Measurements from ENCODE around the gene NFATC1.
"Not testable (repeated sequence)": the region's sequence is repeated elsewhere in the genome, so short reads cannot be mapped to it uniquely, and the experiment has no call there.

The NFATC1 gene

GRCh38 chr18:79480171-79481045 lies 84.7 kb downstream of the NFATC1 start:
- Histone ChIP-seq H3K27me3 (ENCODE audit: control insufficient read depth, insufficient read depth, low read length) (peaks cover 22% of the 10 kb centered on the region), H3K4me1 (ENCODE audit: control insufficient read depth, insufficient read depth, low read length) (peaks cover 13% of the 10 kb centered on the region), H3K9ac (ENCODE audit: low read depth, low read length) (no peak overlapping the region), H3K4me2 (ENCODE audit: low read length) (no peak overlapping the region), H3K9me3 (replicated peaks; ENCODE audit: low read length) (no peaks in the 10 kb centered on the region), H3K36me3 (ENCODE audit: insufficient read depth, low read length) (no peaks in the 10 kb centered on the region), H3K4me3 (ENCODE audit: low read length) (no peak overlapping the region)

- H3K4me2 ChIP-seq (ENCODE audit: low read length): no peak overlapping the region
Observed at GRCh38 chr18:79481046-79481790, 85.5 kb downstream of the NFATC1 start.

GRCh38 chr18:79483393-79483792 lies 87.7 kb downstream of the NFATC1 start:
- H3K36me3 ChIP-seq (ENCODE audit: insufficient read depth, low read length); H3K9me3 ChIP-seq (replicated peaks; ENCODE audit: low read length); H3K4me3 ChIP-seq (ENCODE audit: low read length): not testable (repeated sequence)

More at GRCh38 chr18:79481046-79481790, 85.5 kb downstream of the NFATC1 start:
- H3K9me3 ChIP-seq (replicated peaks; ENCODE audit: low read length): no peaks in the 10 kb centered on the region
- no peak overlapping the region for H3K9ac ChIP-seq (ENCODE audit: low read depth, low read length)
- H3K4me3 ChIP-seq (ENCODE audit: low read length): no peak overlapping the region
- H3K4me1 ChIP-seq (ENCODE audit: control insufficient read depth, insufficient read depth, low read length): peaks cover 21% of the 10 kb centered on the region
- no peaks in the 10 kb centered on the region for H3K36me3 ChIP-seq (ENCODE audit: insufficient read depth, low read length)
- H3K27me3 ChIP-seq (ENCODE audit: control insufficient read depth, insufficient read depth, low read length): peaks cover 22% of the 10 kb centered on the region

GRCh38 chr18:79483971-79484491 lies 88.3 kb downstream of the NFATC1 start:
- Histone ChIP-seq H3K9ac (ENCODE audit: low read depth, low read length) (peak overlapping the region; percentile 79), H3K36me3 (ENCODE audit: insufficient read depth, low read length) (no peaks in the 10 kb centered on the region), H3K4me3 (ENCODE audit: low read length) (no peak overlapping the region), H3K27me3 (ENCODE audit: control insufficient read depth, insufficient read depth, low read length) (peaks cover 22% of the 10 kb centered on the region), H3K4me1 (ENCODE audit: control insufficient read depth, insufficient read depth, low read length) (peaks cover 24% of the 10 kb centered on the region), H3K4me2 (ENCODE audit: low read length) (peak overlapping the region; percentile 85), H3K9me3 (replicated peaks; ENCODE audit: low read length) (no peaks in the 10 kb centered on the region)

More at GRCh38 chr18:79483393-79483792, 87.7 kb downstream of the NFATC1 start:
- not testable (repeated sequence) for H3K9ac ChIP-seq (ENCODE audit: low read depth, low read length); H3K4me2 ChIP-seq (ENCODE audit: low read length)
- Histone ChIP-seq H3K4me1 (ENCODE audit: control insufficient read depth, insufficient read depth, low read length) (peaks cover 24% of the 10 kb centered on the region), H3K27me3 (ENCODE audit: control insufficient read depth, insufficient read depth, low read length) (peaks cover 22% of the 10 kb centered on the region)

- Histone ChIP-seq H3K9ac (ENCODE audit: low read depth, low read length) (peak overlapping the region; percentile 79), H3K9me3 (replicated peaks; ENCODE audit: low read length) (no peaks in the 10 kb centered on the region), H3K36me3 (ENCODE audit: insufficient read depth, low read length) (no peaks in the 10 kb centered on the region), H3K27me3 (ENCODE audit: control insufficient read depth, insufficient read depth, low read length) (peaks cover 15% of the 10 kb centered on the region), H3K4me3 (ENCODE audit: low read length) (peak overlapping the region; percentile 64), H3K4me2 (ENCODE audit: low read length) (peak overlapping the region; percentile 85), H3K4me1 (ENCODE audit: control insufficient read depth, insufficient read depth, low read length) (peaks cover 24% of the 10 kb centered on the region)
Observed at GRCh38 chr18:79484661-79485621, 89.2 kb downstream of the NFATC1 start.

- Histone ChIP-seq H3K27me3 (ENCODE audit: control insufficient read depth, insufficient read depth, low read length) (peaks cover 6% of the 10 kb centered on the region), H3K9me3 (replicated peaks; ENCODE audit: low read length) (no peaks in the 10 kb centered on the region), H3K36me3 (ENCODE audit: insufficient read depth, low read length) (no peaks in the 10 kb centered on the region), H3K4me3 (ENCODE audit: low read length) (peak overlapping the region; percentile 64), H3K4me1 (ENCODE audit: control insufficient read depth, insufficient read depth, low read length) (peaks cover 24% of the 10 kb centered on the region), H3K9ac (ENCODE audit: low read depth, low read length) (peak overlapping the region; percentile 79), H3K4me2 (ENCODE audit: low read length) (peak overlapping the region; percentile 85)
Observed at GRCh38 chr18:79485788-79486355, 90.1 kb downstream of the NFATC1 start.

- Histone ChIP-seq H3K9me3 (replicated peaks; ENCODE audit: low read length) (no peaks in the 10 kb centered on the region), H3K4me2 (ENCODE audit: low read length) (peak overlapping the region; percentile 85), H3K4me3 (ENCODE audit: low read length) (no peak overlapping the region), H3K4me1 (ENCODE audit: control insufficient read depth, insufficient read depth, low read length) (peaks cover 24% of the 10 kb centered on the region), H3K36me3 (ENCODE audit: insufficient read depth, low read length) (no peaks in the 10 kb centered on the region), H3K9ac (ENCODE audit: low read depth, low read length) (peak overlapping the region; percentile 44), H3K27me3 (ENCODE audit: control insufficient read depth, insufficient read depth, low read length) (peaks cover under 1% of the 10 kb centered on the region)
Observed at GRCh38 chr18:79486356-79487182, 90.8 kb downstream of the NFATC1 start.

GRCh38 chr18:79487183-79487800 lies 91.6 kb downstream of the NFATC1 start:
- Histone ChIP-seq H3K9ac (ENCODE audit: low read depth, low read length) (no peak overlapping the region), H3K4me1 (ENCODE audit: control insufficient read depth, insufficient read depth, low read length) (peaks cover 24% of the 10 kb centered on the region), H3K27me3 (ENCODE audit: control insufficient read depth, insufficient read depth, low read length) (no peaks in the 10 kb centered on the region), H3K9me3 (replicated peaks; ENCODE audit: low read length) (no peaks in the 10 kb centered on the region), H3K4me2 (ENCODE audit: low read length) (no peak overlapping the region), H3K4me3 (ENCODE audit: low read length) (no peak overlapping the region), H3K36me3 (ENCODE audit: insufficient read depth, low read length) (no peaks in the 10 kb centered on the region)

GRCh38 chr18:79487801-79488201 lies 92.1 kb downstream of the NFATC1 start:
- H3K9me3 ChIP-seq (replicated peaks; ENCODE audit: low read length): no peaks in the 10 kb centered on the region
- H3K4me1 ChIP-seq (ENCODE audit: control insufficient read depth, insufficient read depth, low read length): peaks cover 24% of the 10 kb centered on the region
- H3K9ac ChIP-seq (ENCODE audit: low read depth, low read length): no peak overlapping the region
- no peak overlapping the region for H3K4me3 ChIP-seq (ENCODE audit: low read length)
- no peaks in the 10 kb centered on the region for H3K36me3 ChIP-seq (ENCODE audit: insufficient read depth, low read length)
- no peaks in the 10 kb centered on the region for H3K27me3 ChIP-seq (ENCODE audit: control insufficient read depth, insufficient read depth, low read length)
- H3K4me2 ChIP-seq (ENCODE audit: low read length): no peak overlapping the region
